ENCODE measurements around the gene CDK5. TPM values are rescaled to one million over a fixed set of nuclear protein-coding genes. Genes with fewer than 3 reads are reported as not detected.

Gene CDK5
- total and polyA plus RNA-seq, 10 of the 15 experiments (the other 5 are each of a cell fraction or from before 2014, with no cell fraction given) = 1.5 to 33.4 (median 21.6) TPM

DNA sequence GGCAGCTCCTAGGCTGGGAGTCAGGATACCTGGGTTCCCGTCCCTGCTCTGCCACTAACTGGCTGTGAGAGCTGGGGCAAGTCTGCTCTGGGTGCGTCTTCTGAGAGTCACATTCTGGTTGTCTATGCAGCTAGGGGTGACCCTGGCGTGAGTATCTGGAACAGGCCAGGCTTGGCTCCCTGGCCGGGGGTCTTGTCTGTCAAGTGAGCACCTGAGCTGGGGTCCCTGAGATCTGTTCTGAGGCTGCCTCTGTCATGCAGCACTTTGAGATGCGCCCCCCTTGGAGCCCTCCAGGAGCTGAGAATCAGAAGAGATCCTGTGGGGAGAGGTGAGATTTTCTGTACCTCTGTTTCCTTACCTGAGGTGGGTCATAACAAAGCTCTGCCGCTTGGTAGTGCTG lies 36.1 kb upstream of the CDK5 start (continued):
- TF ChIP-seq MYC (IDR thresholded peaks at IDR 0.05; ENCODE audit: insufficient read depth, insufficient read length, insufficient replicate concordance, low read length, severe bottlenecking) (no peak), POLR2A (IDR thresholded peaks at IDR 0.05; ENCODE audit: low read depth, low read length) (no peak)
- TF ChIP-seq, protein P1, sequence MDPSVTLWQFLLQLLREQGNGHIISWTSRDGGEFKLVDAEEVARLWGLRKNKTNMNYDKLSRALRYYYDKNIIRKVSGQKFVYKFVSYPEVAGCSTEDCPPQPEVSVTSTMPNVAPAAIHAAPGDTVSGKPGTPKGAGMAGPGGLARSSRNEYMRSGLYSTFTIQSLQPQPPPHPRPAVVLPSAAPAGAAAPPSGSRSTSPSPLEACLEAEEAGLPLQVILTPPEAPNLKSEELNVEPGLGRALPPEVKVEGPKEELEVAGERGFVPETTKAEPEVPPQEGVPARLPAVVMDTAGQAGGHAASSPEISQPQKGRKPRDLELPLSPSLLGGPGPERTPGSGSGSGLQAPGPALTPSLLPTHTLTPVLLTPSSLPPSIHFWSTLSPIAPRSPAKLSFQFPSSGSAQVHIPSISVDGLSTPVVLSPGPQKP (IDR thresholded peaks at IDR 0.05; ENCODE audit: low read depth, low read length) = no peak
- TF ChIP-seq, protein P2, sequence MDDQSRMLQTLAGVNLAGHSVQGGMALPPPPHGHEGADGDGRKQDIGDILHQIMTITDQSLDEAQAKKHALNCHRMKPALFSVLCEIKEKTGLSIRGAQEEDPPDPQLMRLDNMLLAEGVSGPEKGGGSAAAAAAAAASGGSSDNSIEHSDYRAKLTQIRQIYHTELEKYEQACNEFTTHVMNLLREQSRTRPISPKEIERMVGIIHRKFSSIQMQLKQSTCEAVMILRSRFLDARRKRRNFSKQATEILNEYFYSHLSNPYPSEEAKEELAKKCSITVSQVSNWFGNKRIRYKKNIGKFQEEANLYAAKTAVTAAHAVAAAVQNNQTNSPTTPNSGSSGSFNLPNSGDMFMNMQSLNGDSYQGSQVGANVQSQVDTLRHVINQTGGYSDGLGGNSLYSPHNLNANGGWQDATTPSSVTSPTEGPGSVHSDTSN (IDR thresholded peaks at IDR 0.05; ENCODE audit: insufficient replicate concordance, low read depth, low read length) = no peak

DNA sequence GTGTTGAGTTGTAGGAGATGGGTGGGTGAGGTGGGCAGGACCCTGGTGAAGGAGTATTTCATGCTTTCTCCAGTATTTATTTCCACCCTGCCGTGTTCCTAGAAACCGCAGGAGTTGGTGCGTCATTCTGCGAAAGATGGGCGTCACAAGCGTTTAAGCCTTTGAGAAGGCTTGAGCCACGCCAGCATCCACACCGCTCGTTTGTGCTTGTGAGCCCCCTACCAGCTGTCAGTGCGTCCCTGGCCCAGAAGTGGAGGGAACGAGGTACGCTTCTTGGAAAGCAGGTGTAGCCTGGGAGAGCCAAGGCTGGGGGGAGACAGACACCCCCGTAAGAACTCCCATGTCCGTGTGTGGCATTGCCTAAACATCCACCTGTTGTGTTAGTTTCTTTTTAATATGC lies 34.3 kb upstream of the CDK5 start:
- DNase-seq (ENCODE audit: low read depth, low spot score) = no peak
- no TSS peak for BruUV-seq (replicated peaks)
- H3K4me2 ChIP-seq (ENCODE audit: control insufficient read depth, insufficient read depth) = no peak overlapping the region
- no peaks in the 10 kb centered on the region for H3K9me3 ChIP-seq (replicated peaks; ENCODE audit: control insufficient read depth, insufficient read depth, low read length)
- peaks cover 0 to 5% of the 10 kb centered on the region in 2 experiments; a peak in 2 of 4 replicates for H3K36me3 ChIP-seq (ENCODE audit: control insufficient read depth in 2 of 2, insufficient read depth in 2 of 2, low read length in 1 of 2)
- H3K4me1 ChIP-seq (ENCODE audit: control insufficient read depth, insufficient read depth, low read length) = peaks cover 13% of the 10 kb centered on the region
- no peak for ATAC-seq
- SMC1A ChIA-PET (ENCODE audit: uncharacterized antibody, unreplicated experiment) = no interaction called here
- intact Hi-C loops (cut with micrococcal nuclease; ENCODE audit: unreplicated experiment) (no loop called here), in situ Hi-C loops (cut with MboI) (no loop called here)
- 84% methylated on average over 14 of the region's 14 CpGs for WGBS (ENCODE audit: insufficient coverage, insufficient replicate concordance, low lambda C conversion rate, missing lambda C conversion rate)
- POLR2A ChIA-PET = no interaction called here
- CTCF ChIA-PET = interaction anchor here (1.5 to 3.4 kb wide), 2 partner anchors 14 to 18 kb away, joined by 4 to 19 read pairs; no protein-coding TSS in a partner anchor
- no peaks in the 10 kb centered on the region for H3K27me3 ChIP-seq (replicated peaks in 1 of 2; ENCODE audit: control insufficient read depth in 2 of 2, insufficient read depth in 2 of 2, low read length in 1 of 2)
- no peak overlapping the region for H3K27ac ChIP-seq (ENCODE audit: control insufficient read depth, insufficient read depth)
- RAD21 ChIA-PET (ENCODE audit: unreplicated experiment) = no interaction called here
- no peak for FAIRE-seq
- H3K4me3 ChIP-seq = no peak overlapping the region
- H3K79me2 ChIP-seq (ENCODE audit: control insufficient read depth, insufficient read depth, low read length) = peaks cover 75% of the 10 kb centered on the region
- H2AFZ ChIP-seq (ENCODE audit: control insufficient read depth, low read depth, low read length) = no peak overlapping the region
- no peak overlapping the region for H3K9ac ChIP-seq (ENCODE audit: control insufficient read depth, insufficient read depth, low read length)
- TF ChIP-seq BRCA1 (IDR thresholded peaks at IDR 0.05; ENCODE audit: low read depth, low read length) (no peak), MYC (IDR thresholded peaks at IDR 0.05; ENCODE audit: insufficient read depth, insufficient read length, insufficient replicate concordance, low read length, severe bottlenecking) (no peak)
- H4K20me1 ChIP-seq (ENCODE audit: control insufficient read depth, insufficient read depth) = no peaks in the 10 kb centered on the region; the same call in 1 of the 2 replicates
